GM23338 (cell line): ENCODE measurements around the gene CHST6. TPM values are rescaled to one million over a fixed set of nuclear protein-coding genes. Genes with fewer than 3 reads are reported as not detected.

Source experiments
- ATAC-seq: fragments of 200-7000 bp; cut with Tn5 transposase; 3 replicates; pipeline ENCODE4 v1.9.1; 2020
- DNase-seq: peaks from one replicate; pipeline ENCODE4 v3.0.0-alpha.2; 2015; ENCODE audit warnings: low spot score
- H2AFZ ChIP-seq: fragments of 200-600 bp; sonication (generic); 2 replicates; pipeline ENCODE4 v1.8.0; 2016; ENCODE audit warnings: antibody characterized with exemption, mild to moderate bottlenecking, moderate library complexity
- H3F3A ChIP-seq: fragments of 200-600 bp; sonication (generic); replicated peaks from 2 replicates; pipeline ENCODE4 v1.8.0; 2017; ENCODE audit warnings: antibody characterized with exemption, mixed run types, low read depth
- H3K27ac ChIP-seq: fragments of 200-600 bp; sonication (generic); 2 replicates; pipeline ENCODE4 v1.6.1; 2016; ENCODE audit warnings: low read depth
- H3K27me3 ChIP-seq: fragments of 200-600 bp; sonication (generic); 2 replicates; pipeline ENCODE4 v1.8.0; 2016; ENCODE audit warnings: mild to moderate bottlenecking, mixed run types, moderate library complexity; ENCODE audit not compliant: insufficient read depth
- H3K36me3 ChIP-seq: fragments of 200-600 bp; sonication (generic); 2 replicates; pipeline ENCODE4 v1.8.0; 2016; ENCODE audit warnings: mild to moderate bottlenecking; ENCODE audit not compliant: insufficient read depth
- H3K4me1 ChIP-seq: fragments of 200-600 bp; sonication (generic); 2 replicates; pipeline ENCODE4 v1.8.0; 2016; ENCODE audit warnings: mild to moderate bottlenecking, moderate library complexity; ENCODE audit not compliant: insufficient read depth
- H3K4me2 ChIP-seq: fragments of 200-600 bp; sonication (generic); 2 replicates; pipeline ENCODE4 v1.7.1; 2017; ENCODE audit warnings: mixed run types
- H3K4me3 ChIP-seq: fragments of 200-600 bp; sonication (generic); 2 replicates; pipeline ENCODE4 v1.6.1; 2016; ENCODE audit warnings: mixed run types
- H3K79me2 ChIP-seq: fragments of 200-600 bp; sonication (generic); replicated peaks from 2 replicates; pipeline ENCODE4 v1.8.0; 2017; ENCODE audit warnings: mild to moderate bottlenecking; ENCODE audit not compliant: insufficient read depth
- H3K9me2 ChIP-seq: fragments of 200-600 bp; sonication (generic); 2 replicates; pipeline ENCODE4 v1.8.0; 2017; ENCODE audit not compliant: insufficient read depth
- H4K20me1 ChIP-seq: fragments of 200-600 bp; sonication (generic); replicated peaks from 2 replicates; pipeline ENCODE4 v1.8.0; 2017; ENCODE audit warnings: mild to moderate bottlenecking; ENCODE audit not compliant: insufficient read depth
- H3K27ac Mint-ChIP-seq: 2 replicates; pipeline ENCODE4 v1.8.0; 2020; ENCODE audit warnings: inconsistent platforms, mild to moderate bottlenecking, moderate library complexity, mixed read lengths
- H3K27me3 Mint-ChIP-seq: 3 replicates; pipeline ENCODE4 v1.8.0; 2022; ENCODE audit warnings: low read depth, mild to moderate bottlenecking, moderate library complexity, mixed read lengths, inconsistent platforms; ENCODE audit not compliant: insufficient read depth, poor library complexity
- H3K36me3 Mint-ChIP-seq: 3 replicates; pipeline ENCODE4 v1.8.0; 2021; ENCODE audit warnings: low read depth, mild to moderate bottlenecking, inconsistent platforms, moderate library complexity, mixed read lengths
- H3K4me1 Mint-ChIP-seq: 3 replicates; pipeline ENCODE4 v1.8.0; 2020; ENCODE audit warnings: mild to moderate bottlenecking, inconsistent platforms, mixed read lengths
- H3K4me3 Mint-ChIP-seq: 3 replicates; pipeline ENCODE4 v1.8.0; 2021; ENCODE audit warnings: moderate library complexity, mild to moderate bottlenecking, inconsistent platforms, mixed read lengths
- H3K9me3 Mint-ChIP-seq: 3 replicates; pipeline ENCODE4 v1.8.0; 2020; ENCODE audit warnings: moderate library complexity, mild to moderate bottlenecking, inconsistent platforms, mixed read lengths
- EZH2 ChIP-seq: fragments of 200-600 bp; sonication (generic); IDR thresholded peaks from one replicate; pipeline ENCODE4 v1.8.0; 2017; ENCODE audit warnings: antibody characterized with exemption, mild to moderate bottlenecking, low read depth; ENCODE audit not compliant: unreplicated experiment
- EZH2phosphoT487 ChIP-seq: fragments of 200-600 bp; sonication (generic); IDR thresholded peaks from one replicate; pipeline ENCODE4 v1.8.1; 2018; ENCODE audit warnings: antibody characterized with exemption; ENCODE audit not compliant: unreplicated experiment
- NANOG ChIP-seq: IDR thresholded peaks from 2 replicates; pipeline ENCODE4 v1.6.1; 2016; ENCODE audit warnings: antibody characterized with exemption, borderline replicate concordance
- ZNF331 ChIP-seq: fragments of 250-450 bp; sonication (Bioruptor Pico); IDR thresholded peaks from 2 replicates; pipeline ENCODE4 v1.5.0; 2020; ENCODE audit warnings: low read depth, mild to moderate bottlenecking, moderate library complexity
- polyA plus RNA-seq: library from polyadenylated mRNA; unstranded; fragments of >200 nt; fragmentation: Nextera tagmentation; extraction: Ambion mirVana; gene quantifications from 2 replicates; pipeline ENCODE4 v1.2.1, GENCODE V29; 2016
- total RNA-seq: library from RNA; depleted of rRNA; stranded (reverse); fragments of >200 nt; shearing (Covaris generic); gene quantifications from 2 replicates; pipeline ENCODE4 v1.2.3, GENCODE V29; 2014
- TF ChIP-seq, protein P1 (sequence below): IDR thresholded peaks from 2 replicates; pipeline ENCODE4 v1.6.1; 2016; ENCODE audit warnings: antibody characterized with exemption
- TF ChIP-seq, protein P2 (sequence below): fragments of 250-450 bp; sonication (Bioruptor Pico); IDR thresholded peaks from 2 replicates; pipeline ENCODE4 v1.5.0; 2020; ENCODE audit warnings: mild to moderate bottlenecking, moderate library complexity

Gene CHST6
- total and polyA plus RNA-seq, 2 experiments from 2014 or later: 2.7 to 22.2 TPM

DNA sequence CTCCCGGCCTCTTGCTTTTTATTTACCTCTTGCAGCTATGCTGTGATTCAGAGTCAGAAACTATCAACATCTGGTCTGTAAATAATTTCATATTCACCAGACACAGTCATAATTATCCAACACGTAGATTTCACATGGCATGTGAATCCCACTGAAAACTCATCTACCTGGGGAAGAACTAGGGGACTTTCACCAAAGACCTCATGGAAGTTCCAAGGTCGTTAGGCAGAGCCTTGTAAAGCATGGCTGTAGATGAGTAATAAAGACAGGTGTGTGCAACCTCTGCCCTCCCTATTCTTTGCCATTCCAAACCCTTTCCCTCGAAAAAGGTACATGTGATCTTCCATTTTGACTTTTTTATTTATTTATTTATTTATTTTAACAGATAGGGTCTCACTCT, 42.5 kb upstream of the CHST6 start:
- no peak overlapping the region for H3K4me3 Mint-ChIP-seq
- Histone ChIP-seq H3K4me1 (0 out of 2 replicates have a peak, but pooled peaks cover 5% of the 10 kb centered on the region), H3F3A (no peaks in the 10 kb centered on the region), H3K27me3 (no peaks in the 10 kb centered on the region), H3K36me3 (no peaks in the 10 kb centered on the region), H3K4me3 (no peak overlapping the region), H4K20me1 (no peaks in the 10 kb centered on the region), H3K27ac (no peak overlapping the region), H3K4me2 (no peak overlapping the region), H2AFZ (no peak overlapping the region), H3K9me2 (no peaks in the 10 kb centered on the region), H3K79me2 (no peaks in the 10 kb centered on the region)
- DNase-seq (no peak), ATAC-seq (no peak)
- H3K27me3 Mint-ChIP-seq: no peaks in the 10 kb centered on the region
- TF ChIP-seq ZNF331: no peak
- TF ChIP-seq, protein P1, sequence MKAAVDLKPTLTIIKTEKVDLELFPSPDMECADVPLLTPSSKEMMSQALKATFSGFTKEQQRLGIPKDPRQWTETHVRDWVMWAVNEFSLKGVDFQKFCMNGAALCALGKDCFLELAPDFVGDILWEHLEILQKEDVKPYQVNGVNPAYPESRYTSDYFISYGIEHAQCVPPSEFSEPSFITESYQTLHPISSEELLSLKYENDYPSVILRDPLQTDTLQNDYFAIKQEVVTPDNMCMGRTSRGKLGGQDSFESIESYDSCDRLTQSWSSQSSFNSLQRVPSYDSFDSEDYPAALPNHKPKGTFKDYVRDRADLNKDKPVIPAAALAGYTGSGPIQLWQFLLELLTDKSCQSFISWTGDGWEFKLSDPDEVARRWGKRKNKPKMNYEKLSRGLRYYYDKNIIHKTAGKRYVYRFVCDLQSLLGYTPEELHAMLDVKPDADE: no peak
- TF ChIP-seq EZH2phosphoT487: no peak
- TF ChIP-seq NANOG: no peak
- TF ChIP-seq EZH2: no peak
- TF ChIP-seq, protein P2, sequence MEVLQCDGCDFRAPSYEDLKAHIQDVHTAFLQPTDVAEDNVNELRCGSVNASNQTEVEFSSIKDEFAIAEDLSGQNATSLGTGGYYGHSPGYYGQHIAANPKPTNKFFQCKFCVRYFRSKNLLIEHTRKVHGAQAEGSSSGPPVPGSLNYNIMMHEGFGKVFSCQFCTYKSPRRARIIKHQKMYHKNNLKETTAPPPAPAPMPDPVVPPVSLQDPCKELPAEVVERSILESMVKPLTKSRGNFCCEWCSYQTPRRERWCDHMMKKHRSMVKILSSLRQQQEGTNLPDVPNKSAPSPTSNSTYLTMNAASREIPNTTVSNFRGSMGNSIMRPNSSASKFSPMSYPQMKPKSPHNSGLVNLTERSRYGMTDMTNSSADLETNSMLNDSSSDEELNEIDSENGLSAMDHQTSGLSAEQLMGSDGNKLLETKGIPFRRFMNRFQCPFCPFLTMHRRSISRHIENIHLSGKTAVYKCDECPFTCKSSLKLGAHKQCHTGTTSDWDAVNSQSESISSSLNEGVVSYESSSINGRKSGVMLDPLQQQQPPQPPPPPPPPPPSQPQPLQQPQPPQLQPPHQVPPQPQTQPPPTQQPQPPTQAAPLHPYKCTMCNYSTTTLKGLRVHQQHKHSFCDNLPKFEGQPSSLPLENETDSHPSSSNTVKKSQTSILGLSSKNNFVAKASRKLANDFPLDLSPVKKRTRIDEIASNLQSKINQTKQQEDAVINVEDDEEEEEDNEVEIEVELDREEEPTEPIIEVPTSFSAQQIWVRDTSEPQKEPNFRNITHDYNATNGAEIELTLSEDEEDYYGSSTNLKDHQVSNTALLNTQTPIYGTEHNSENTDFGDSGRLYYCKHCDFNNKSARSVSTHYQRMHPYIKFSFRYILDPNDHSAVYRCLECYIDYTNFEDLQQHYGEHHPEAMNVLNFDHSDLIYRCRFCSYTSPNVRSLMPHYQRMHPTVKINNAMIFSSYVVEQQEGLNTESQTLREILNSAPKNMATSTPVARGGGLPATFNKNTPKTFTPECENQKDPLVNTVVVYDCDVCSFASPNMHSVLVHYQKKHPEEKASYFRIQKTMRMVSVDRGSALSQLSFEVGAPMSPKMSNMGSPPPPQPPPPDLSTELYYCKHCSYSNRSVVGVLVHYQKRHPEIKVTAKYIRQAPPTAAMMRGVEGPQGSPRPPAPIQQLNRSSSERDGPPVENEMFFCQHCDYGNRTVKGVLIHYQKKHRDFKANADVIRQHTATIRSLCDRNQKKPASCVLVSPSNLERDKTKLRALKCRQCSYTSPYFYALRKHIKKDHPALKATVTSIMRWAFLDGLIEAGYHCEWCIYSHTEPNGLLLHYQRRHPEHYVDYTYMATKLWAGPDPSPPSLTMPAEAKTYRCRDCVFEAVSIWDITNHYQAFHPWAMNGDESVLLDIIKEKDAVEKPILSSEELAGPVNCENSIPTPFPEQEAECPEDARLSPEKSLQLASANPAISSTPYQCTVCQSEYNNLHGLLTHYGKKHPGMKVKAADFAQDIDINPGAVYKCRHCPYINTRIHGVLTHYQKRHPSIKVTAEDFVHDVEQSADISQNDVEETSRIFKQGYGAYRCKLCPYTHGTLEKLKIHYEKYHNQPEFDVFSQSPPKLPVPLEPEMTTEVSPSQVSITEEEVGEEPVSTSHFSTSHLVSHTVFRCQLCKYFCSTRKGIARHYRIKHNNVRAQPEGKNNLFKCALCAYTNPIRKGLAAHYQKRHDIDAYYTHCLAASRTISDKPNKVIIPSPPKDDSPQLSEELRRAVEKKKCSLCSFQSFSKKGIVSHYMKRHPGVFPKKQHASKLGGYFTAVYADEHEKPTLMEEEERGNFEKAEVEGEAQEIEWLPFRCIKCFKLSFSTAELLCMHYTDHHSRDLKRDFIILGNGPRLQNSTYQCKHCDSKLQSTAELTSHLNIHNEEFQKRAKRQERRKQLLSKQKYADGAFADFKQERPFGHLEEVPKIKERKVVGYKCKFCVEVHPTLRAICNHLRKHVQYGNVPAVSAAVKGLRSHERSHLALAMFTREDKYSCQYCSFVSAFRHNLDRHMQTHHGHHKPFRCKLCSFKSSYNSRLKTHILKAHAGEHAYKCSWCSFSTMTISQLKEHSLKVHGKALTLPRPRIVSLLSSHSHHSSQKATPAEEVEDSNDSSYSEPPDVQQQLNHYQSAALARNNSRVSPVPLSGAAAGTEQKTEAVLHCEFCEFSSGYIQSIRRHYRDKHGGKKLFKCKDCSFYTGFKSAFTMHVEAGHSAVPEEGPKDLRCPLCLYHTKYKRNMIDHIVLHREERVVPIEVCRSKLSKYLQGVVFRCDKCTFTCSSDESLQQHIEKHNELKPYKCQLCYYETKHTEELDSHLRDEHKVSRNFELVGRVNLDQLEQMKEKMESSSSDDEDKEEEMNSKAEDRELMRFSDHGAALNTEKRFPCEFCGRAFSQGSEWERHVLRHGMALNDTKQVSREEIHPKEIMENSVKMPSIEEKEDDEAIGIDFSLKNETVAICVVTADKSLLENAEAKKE (CRISPR knock-in tag): no peak
- no peaks in the 10 kb centered on the region; the same call in 2 of the 3 replicates for H3K36me3 Mint-ChIP-seq
- H3K27ac Mint-ChIP-seq: no peak overlapping the region
- H3K4me1 Mint-ChIP-seq: peaks cover 4% of the 10 kb centered on the region; the same call in 1 of the 3 replicates
- H3K9me3 Mint-ChIP-seq: no peaks in the 10 kb centered on the region
